Peyer's patch (tissue), 4 donors: ENCODE measurements around the gene EBI3.

ENCODE experiments used
- POLR2A ChIP-seq, 2 donors: fragments of 450-650 bp; IDR thresholded peaks; one replicate each; pipeline ENCODE4 v1.5.1; 2017; ENCODE audit warnings: antibody characterized with exemption in 2 of 2, mild to moderate bottlenecking in 2 of 2, moderate library complexity in 2 of 2
- TF ChIP-seq, protein P1 (sequence below), 6 experiments: fragments of 450-650 bp in 4 of 6; fragments of 200-600 bp in 2 of 6; sonication (generic) in 1 of 6; IDR thresholded peaks; one replicate each; pipeline ENCODE4 v1.5.1; 2017 to 2019; ENCODE audit warnings: antibody characterized with exemption in 6 of 6, mild to moderate bottlenecking in 3 of 6, moderate library complexity in 1 of 6

DNA sequence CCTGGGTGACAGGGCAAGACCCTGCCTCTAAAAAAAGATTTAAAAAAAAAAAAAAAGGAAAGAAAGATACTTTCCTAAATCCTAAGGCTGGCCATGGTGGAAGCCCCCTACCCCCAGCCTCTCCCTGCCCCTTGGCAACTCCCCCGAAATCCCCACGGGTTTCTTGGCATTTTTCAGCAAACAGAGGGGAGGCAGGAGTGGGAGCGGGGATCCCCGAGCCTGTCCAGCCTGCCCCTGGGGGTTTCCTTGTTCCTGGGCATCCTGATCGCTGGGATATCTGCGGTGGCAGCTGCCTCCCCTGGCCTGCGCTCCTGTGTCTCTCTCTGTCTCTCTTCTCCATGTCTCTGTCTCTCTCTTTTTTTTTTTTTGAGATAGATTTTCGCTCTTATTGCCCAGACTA is 3.4 kb upstream of the EBI3 start:
- no peak for TF ChIP-seq POLR2A (IDR thresholded peaks at IDR 0.05)
- TF ChIP-seq, protein P1, sequence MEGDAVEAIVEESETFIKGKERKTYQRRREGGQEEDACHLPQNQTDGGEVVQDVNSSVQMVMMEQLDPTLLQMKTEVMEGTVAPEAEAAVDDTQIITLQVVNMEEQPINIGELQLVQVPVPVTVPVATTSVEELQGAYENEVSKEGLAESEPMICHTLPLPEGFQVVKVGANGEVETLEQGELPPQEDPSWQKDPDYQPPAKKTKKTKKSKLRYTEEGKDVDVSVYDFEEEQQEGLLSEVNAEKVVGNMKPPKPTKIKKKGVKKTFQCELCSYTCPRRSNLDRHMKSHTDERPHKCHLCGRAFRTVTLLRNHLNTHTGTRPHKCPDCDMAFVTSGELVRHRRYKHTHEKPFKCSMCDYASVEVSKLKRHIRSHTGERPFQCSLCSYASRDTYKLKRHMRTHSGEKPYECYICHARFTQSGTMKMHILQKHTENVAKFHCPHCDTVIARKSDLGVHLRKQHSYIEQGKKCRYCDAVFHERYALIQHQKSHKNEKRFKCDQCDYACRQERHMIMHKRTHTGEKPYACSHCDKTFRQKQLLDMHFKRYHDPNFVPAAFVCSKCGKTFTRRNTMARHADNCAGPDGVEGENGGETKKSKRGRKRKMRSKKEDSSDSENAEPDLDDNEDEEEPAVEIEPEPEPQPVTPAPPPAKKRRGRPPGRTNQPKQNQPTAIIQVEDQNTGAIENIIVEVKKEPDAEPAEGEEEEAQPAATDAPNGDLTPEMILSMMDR (IDR thresholded peaks at IDR 0.05), result no peak
